ENCODE data around the gene RABAC1. TPM values are rescaled to one million over a fixed set of nuclear protein-coding genes. Genes with fewer than 3 reads are reported as not detected.

RABAC1 gene
- total and polyA plus RNA-seq, 2 of the 8 experiments (the other 6 are each of a cell fraction or from before 2014, with no cell fraction given) = 124 to 439 TPM

- H3K36me3 ChIP-seq (ENCODE audit: control insufficient read depth in 2 of 4, insufficient read depth in 4 of 4, low read length in 3 of 4) = no peaks in the 10 kb centered on the region; a peak in 1 of 8 replicates
- 0 out of 2 replicates have a peak overlapping the region, but pooled peaks have one; percentile 71 for H2AK5ac ChIP-seq (ENCODE audit: low read depth, low read length)
- no peak overlapping the region for H2BK5ac ChIP-seq (ENCODE audit: low read depth, low read length)
- H3K9me3 ChIP-seq (ENCODE audit: insufficient read depth in 2 of 2, low read depth in 1 of 2, low read length in 1 of 2) = no peaks in the 10 kb centered on the region
- H2AFZ ChIP-seq (ENCODE audit: low read length) = no peak overlapping the region
- H3K23ac ChIP-seq (ENCODE audit: insufficient read length) = no peak overlapping the region
- H4K8ac ChIP-seq (ENCODE audit: extremely low read depth, insufficient read depth, low read length) = no peak overlapping the region
- peak overlapping the region; percentile 51; the same call in 1 of the 2 replicates for H2BK12ac ChIP-seq (ENCODE audit: low read depth, low read length)
- H3K23me2 ChIP-seq (ENCODE audit: low read depth, low read length) = peaks cover 12% of the 10 kb centered on the region
- peaks cover 6 to 35% of the 10 kb centered on the region in 2 experiments for H4K20me1 ChIP-seq (replicated peaks in 1 of 2; ENCODE audit: control insufficient read depth in 1 of 2, insufficient read depth in 2 of 2, low read length in 2 of 2)
- H3K4me1 ChIP-seq (replicated peaks in 1 of 4; ENCODE audit: control insufficient read depth in 3 of 4, insufficient read depth in 4 of 4, low read length in 3 of 4) = peaks cover 6 to 23% (median 15%) of the 10 kb centered on the region in 4 experiments
- H3K4me3 ChIP-seq (ENCODE audit: extremely low read depth in 1 of 4, insufficient read depth in 2 of 4, low read depth in 3 of 4, low read length in 4 of 4) = no peak overlapping the region
- H3K79me1 ChIP-seq (ENCODE audit: low read depth, low read length) = no peaks in the 10 kb centered on the region
- H2BK15ac ChIP-seq (ENCODE audit: low read length) = peak overlapping the region; percentile 90; the same call in 1 of the 2 replicates
- no peak overlapping the region for H4K91ac ChIP-seq (replicated peaks; ENCODE audit: insufficient read length, low read length)
- no peak overlapping the region for H4K5ac ChIP-seq (ENCODE audit: insufficient read length, low read depth, low read length)
- H2BK20ac ChIP-seq (ENCODE audit: low read length) = no peak overlapping the region
- no peak overlapping the region for H3K56ac ChIP-seq (replicated peaks; ENCODE audit: insufficient read length, low read depth, low read length)
- H3K18ac ChIP-seq (ENCODE audit: extremely low read depth, low read length) = no peak overlapping the region
- POLR2A ChIA-PET (ENCODE audit: partially characterized antibody) = interaction anchor here (0.5 to 9.6 kb wide), 13 partner anchors 8 to 150 kb away, joined by 3 to 71 read pairs (median 6); partner anchors contain the start of gene RABAC1
- CTCF ChIA-PET (ENCODE audit: partially characterized antibody) = interaction anchor here (0.9 to 7.0 kb wide), 16 partner anchors 8 to 59 kb away, joined by 3 to 51 read pairs (median 5); no protein-coding TSS in a partner anchor
- no peak overlapping the region for H3K4me2 ChIP-seq (ENCODE audit: insufficient read depth in 1 of 2, low read depth in 2 of 2, low read length in 2 of 2)
- no peak overlapping the region for H3K4ac ChIP-seq (replicated peaks; ENCODE audit: insufficient read length, low read depth, low read length)
- H3K14ac ChIP-seq (ENCODE audit: insufficient read length) = no peak overlapping the region
- no peak overlapping the region for H2BK120ac ChIP-seq (replicated peaks; ENCODE audit: low read depth, low read length)
- WGBS, 2 experiments (ENCODE audit: extremely low coverage in 1 of 2, insufficient coverage in 1 of 2, insufficient read length in 1 of 2, insufficient replicate concordance in 2 of 2, low coverage in 1 of 2, low lambda C conversion rate in 2 of 2, missing lambda C conversion rate in 1 of 2) = 59% methylated on average over 7 of the region's 7 CpGs; no CpG with 5 or more reads in 1 of the 2 experiments
- H3K9ac ChIP-seq (replicated peaks in 1 of 4; ENCODE audit: extremely low read depth in 1 of 4, low read depth in 3 of 4, low read length in 3 of 4) = no peak overlapping the region
- H3K27ac ChIP-seq (ENCODE audit: low read depth, low read length) = no peak overlapping the region
- DNase-seq (ENCODE audit: low read depth in 1 of 2, low spot score in 2 of 2) = no peak
- TF ChIP-seq RNF2 (IDR thresholded peaks at IDR 0.05; ENCODE audit: borderline replicate concordance, low read depth, low read length, missing control alignments, poor library complexity, severe bottlenecking) (no peak), RAD21 (IDR thresholded peaks at IDR 0.05 in 1 of 2, conservative IDR thresholded peaks at IDR 0.05 in 1 of 2; ENCODE audit: low read depth in 2 of 2, low read length in 2 of 2) (no peak), SUZ12 (IDR thresholded peaks at IDR 0.05; ENCODE audit: low read length) (peak; percentile 8; the same call in 1 of the 2 replicates), USF2 (IDR thresholded peaks at IDR 0.05; ENCODE audit: low read length) (no peak), HDAC2 (IDR thresholded peaks at IDR 0.05; ENCODE audit: borderline replicate concordance in 1 of 2, low read depth in 2 of 2, low read length in 2 of 2) (no peak), POLR2A (IDR thresholded peaks at IDR 0.05; ENCODE audit: control extremely low read depth in 1 of 2, low read depth in 2 of 2, low read length in 2 of 2) (no peak)
- no peaks in the 10 kb centered on the region for H3K79me2 ChIP-seq (ENCODE audit: control insufficient read depth in 1 of 2, insufficient read depth in 2 of 2, low read length in 2 of 2)
- no peak for FAIRE-seq
- H3K27me3 ChIP-seq (replicated peaks in 1 of 4; ENCODE audit: control insufficient read depth in 3 of 4, extremely low read depth in 1 of 4, insufficient read depth in 3 of 4, low read length in 3 of 4) = peaks cover 79 to 97% (median 94%) of the 10 kb centered on the region in 4 experiments
Measured at GRCh38 chr19:41930322-41930722, 28.8 kb downstream of the RABAC1 start.

All from H1 (cell line).